ENCODE measurements around the gene JARID2.

GRCh38 chr6:15495375-15495901 lies 249.6 kb downstream of the JARID2 start:
- no peak for TF ChIP-seq CTCF (IDR thresholded peaks at IDR 0.05; ENCODE audit: low read length)
- TF ChIP-seq EZH2 (IDR thresholded peaks at IDR 0.05; ENCODE audit: borderline replicate concordance, low read length) = no peak

All from OCI-LY1 (cell line).